HL-60 (cell line): ENCODE results near the gene SPATA31D4.

ENCODE experiments used
- POLR2AphosphoS5 ChIP-seq: IDR thresholded peaks from 2 replicates; pipeline ENCODE4 v1.6.1; 2012; ENCODE audit warnings: low read depth
- TF ChIP-seq, protein P1 (sequence below): IDR thresholded peaks from one replicate; pipeline ENCODE4 v1.5.1; 2011; ENCODE audit warnings: low read length, control low read depth, inconsistent platforms; ENCODE audit not compliant: insufficient read depth

DNA sequence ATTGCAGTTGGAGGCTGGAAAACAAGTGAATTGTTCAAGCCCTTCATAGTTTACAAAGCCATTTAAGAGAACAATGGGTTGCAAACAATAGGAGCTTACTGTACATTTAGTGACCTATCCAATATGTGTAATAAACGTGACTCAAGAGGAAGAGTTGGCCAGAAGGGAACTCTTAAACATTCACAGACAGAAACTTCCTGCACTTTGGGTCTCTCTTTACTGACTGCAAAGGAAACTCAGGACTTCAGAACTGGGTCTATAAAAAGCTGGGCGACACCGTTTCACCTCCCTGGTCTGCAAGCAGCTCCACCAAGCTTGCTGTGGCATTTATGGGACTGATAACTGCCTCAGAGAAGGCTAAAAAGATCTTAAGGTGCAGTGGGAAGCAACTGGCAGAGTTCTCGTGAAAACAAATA, 48.7 kb upstream of the SPATA31D4 start:
- TF ChIP-seq, protein P1, sequence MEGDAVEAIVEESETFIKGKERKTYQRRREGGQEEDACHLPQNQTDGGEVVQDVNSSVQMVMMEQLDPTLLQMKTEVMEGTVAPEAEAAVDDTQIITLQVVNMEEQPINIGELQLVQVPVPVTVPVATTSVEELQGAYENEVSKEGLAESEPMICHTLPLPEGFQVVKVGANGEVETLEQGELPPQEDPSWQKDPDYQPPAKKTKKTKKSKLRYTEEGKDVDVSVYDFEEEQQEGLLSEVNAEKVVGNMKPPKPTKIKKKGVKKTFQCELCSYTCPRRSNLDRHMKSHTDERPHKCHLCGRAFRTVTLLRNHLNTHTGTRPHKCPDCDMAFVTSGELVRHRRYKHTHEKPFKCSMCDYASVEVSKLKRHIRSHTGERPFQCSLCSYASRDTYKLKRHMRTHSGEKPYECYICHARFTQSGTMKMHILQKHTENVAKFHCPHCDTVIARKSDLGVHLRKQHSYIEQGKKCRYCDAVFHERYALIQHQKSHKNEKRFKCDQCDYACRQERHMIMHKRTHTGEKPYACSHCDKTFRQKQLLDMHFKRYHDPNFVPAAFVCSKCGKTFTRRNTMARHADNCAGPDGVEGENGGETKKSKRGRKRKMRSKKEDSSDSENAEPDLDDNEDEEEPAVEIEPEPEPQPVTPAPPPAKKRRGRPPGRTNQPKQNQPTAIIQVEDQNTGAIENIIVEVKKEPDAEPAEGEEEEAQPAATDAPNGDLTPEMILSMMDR, result no peak
- no peak for TF ChIP-seq POLR2AphosphoS5
